ENCODE results near the gene PAPPA2. TPM values are rescaled to one million over a fixed set of nuclear protein-coding genes. Genes with fewer than 3 reads are reported as not detected.

Gene PAPPA2
- total RNA-seq, 1 experiment from 2014 or later, result 0.81 TPM

GRCh38 chr1:176501599-176501998 is 38.6 kb downstream of the PAPPA2 start:
- Histone ChIP-seq H2AK5ac (ENCODE audit: insufficient read length, low read length) (no peak overlapping the region), H3K79me2 (ENCODE audit: insufficient read depth, low read length) (no peaks in the 10 kb centered on the region), H3K4ac (ENCODE audit: low read depth, low read length) (no peak overlapping the region), H4K20me1 (ENCODE audit: control insufficient read depth, insufficient read depth, insufficient read length) (no peaks in the 10 kb centered on the region), H3K27ac (ENCODE audit: insufficient read length, low read depth, low read length) (no peak overlapping the region), H2BK120ac (ENCODE audit: low read depth, low read length, poor library complexity, severe bottlenecking) (no peak overlapping the region), H3K27me3 (ENCODE audit: insufficient read depth, low read length) (no peaks in the 10 kb centered on the region), H3K23me2 (ENCODE audit: insufficient read length, low read depth, low read length, poor library complexity, severe bottlenecking) (no peaks in the 10 kb centered on the region), H4K91ac (ENCODE audit: insufficient read length, low read depth, low read length) (no peak overlapping the region), H3K18ac (ENCODE audit: insufficient read length, low read depth, low read length) (no peak overlapping the region), H3K79me1 (ENCODE audit: insufficient read depth, low read depth, low read length, poor library complexity, severe bottlenecking) (no peaks in the 10 kb centered on the region), H3K56ac (ENCODE audit: insufficient read length, low read depth, low read length) (no peak overlapping the region), H3K9ac (ENCODE audit: extremely low read depth, insufficient read length, low read length) (no peak overlapping the region), H3K4me1 (ENCODE audit: insufficient read depth, low read length) (no peaks in the 10 kb centered on the region), H3K4me2 (ENCODE audit: insufficient read depth, insufficient read length, low read length) (no peak overlapping the region), H4K5ac (ENCODE audit: insufficient read length, low read depth, low read length) (no peak overlapping the region), H3T11ph (ENCODE audit: low read length) (no peak overlapping the region), H2BK12ac (ENCODE audit: insufficient read length, low read depth, low read length) (no peak overlapping the region), H2BK20ac (ENCODE audit: low read depth, low read length, poor library complexity, severe bottlenecking) (no peak overlapping the region), H2AFZ (ENCODE audit: low read length) (no peak overlapping the region), H3K14ac (ENCODE audit: insufficient read depth, low read length) (no peak overlapping the region), H2BK15ac (ENCODE audit: low read depth, low read length) (no peak overlapping the region), H2BK5ac (ENCODE audit: insufficient read length, low read length) (no peak overlapping the region), H3K9me3 (ENCODE audit: control insufficient read depth, low read depth, low read length) (no peaks in the 10 kb centered on the region), H3K23ac (ENCODE audit: insufficient read length, low read depth, low read length) (no peak overlapping the region), H4K8ac (replicated peaks; ENCODE audit: insufficient read length, low read depth, low read length) (no peak overlapping the region)
- TF ChIP-seq CTCF (conservative IDR thresholded peaks at IDR 0.05), result no peak
- H3K36me3 Mint-ChIP-seq (ENCODE audit: insufficient read depth in 1 of 3, low read depth in 3 of 3), result no peaks in the 10 kb centered on the region
- no CpG with 5 or more reads among the region's 2 CpGs for WGBS (ENCODE audit: extremely low coverage, insufficient read length, low lambda C conversion rate)
- no peak overlapping the region for H3K27ac Mint-ChIP-seq
- H3K4me3 Mint-ChIP-seq, result no peak overlapping the region
- no peaks in the 10 kb centered on the region for H3K9me3 Mint-ChIP-seq
- peaks cover 3% of the 10 kb centered on the region; the same call in 1 of the 2 replicates for H3K27me3 Mint-ChIP-seq (ENCODE audit: low read depth)
- DNase-seq, result no peak
- H3K4me1 Mint-ChIP-seq, result 0 out of 4 replicates have a peak, but pooled peaks cover 0 to 2% of the 10 kb centered on the region in 2 experiments
